Vagina (tissue), 2 donors: ENCODE results near the gene FSTL4. TPM values are rescaled to one million over a fixed set of nuclear protein-coding genes. Genes with fewer than 3 reads are reported as not detected.

Experiments used
- DNase-seq, 2 donors: peaks; one replicate each; pipeline ENCODE4 v3.0.0-alpha.2; 2017; ENCODE audit errors: extremely low spot score in 2 of 2
- H3K27ac ChIP-seq: fragments of 200-600 bp; sonication (generic); one replicate; pipeline ENCODE4 v1.5.1; 2019
- H3K27me3 ChIP-seq: fragments of 200-600 bp; sonication (generic); one replicate; pipeline ENCODE4 v1.5.1; 2019
- H3K36me3 ChIP-seq, 2 donors: fragments of 200-600 bp; sonication (generic); one replicate each; pipeline ENCODE4 v1.5.1; 2017 to 2019
- H3K4me1 ChIP-seq: fragments of 200-600 bp; sonication (generic); one replicate; pipeline ENCODE4 v1.5.1; 2019
- H3K4me3 ChIP-seq, 2 donors: fragments of 200-600 bp; sonication (generic); 1 replicate in 1 of 2; 2 replicates in 1 of 2; pipeline ENCODE4 v1.5.1; 2016 to 2019
- H3K9me3 ChIP-seq: fragments of 200-600 bp; sonication (generic); one replicate; pipeline ENCODE4 v1.5.1; 2019
- CTCF ChIP-seq, 3 experiments: fragments of 450-650 bp in 2 of 3; fragments of 200-600 bp in 1 of 3; sonication (generic) in 1 of 3; IDR thresholded peaks; one replicate each; pipeline ENCODE4 v1.5.1; 2017 to 2019; ENCODE audit warnings: antibody characterized with exemption in 3 of 3, mild to moderate bottlenecking in 2 of 3, moderate library complexity in 2 of 3
- POLR2A ChIP-seq, 2 donors: fragments of 450-650 bp; IDR thresholded peaks; one replicate each; pipeline ENCODE4 v1.6.1; 2017; ENCODE audit warnings: antibody characterized with exemption in 2 of 2, mild to moderate bottlenecking in 2 of 2, moderate library complexity in 2 of 2
- POLR2AphosphoS5 ChIP-seq, 2 donors: sonication (generic); formaldehyde crosslinking; IDR thresholded peaks; one replicate each; pipeline ENCODE4 v1.9.0; 2017; ENCODE audit warnings: antibody characterized with exemption in 2 of 2, mild to moderate bottlenecking in 2 of 2, low read depth in 1 of 2; ENCODE audit not compliant: insufficient read depth in 1 of 2
- intact Hi-C: fragments of 100-400 bp; cut with DNase I; formaldehyde crosslinking; loops from one replicate; pipeline ENCODE4 v1.15.1; 2023
- total RNA-seq: library from RNA; depleted of rRNA; stranded (reverse); fragments of >200 nt; gene quantifications from one replicate; pipeline ENCODE4 v1.2.3, GENCODE V29; 2016

FSTL4 gene
- total RNA-seq, 1 donor from 2014 or later, result 3.7 TPM

GRCh38 chr5:133381571-133382365 lies 230.6 kb downstream of the FSTL4 start:
- H3K27me3 ChIP-seq, result no peaks in the 10 kb centered on the region
- TF ChIP-seq POLR2AphosphoS5 (IDR thresholded peaks at IDR 0.05; ENCODE audit: insufficient read depth in 1 of 2, low read depth in 1 of 2) (no peak), CTCF (IDR thresholded peaks at IDR 0.05) (no peak)
- H3K27ac ChIP-seq, result no peak overlapping the region
- intact Hi-C loops, result no loop called here
- no peak overlapping the region for H3K4me3 ChIP-seq
- H3K36me3 ChIP-seq, result no peaks in the 10 kb centered on the region
- peak; percentile 54 to 72 for DNase-seq
- no peaks in the 10 kb centered on the region for H3K4me1 ChIP-seq
- H3K9me3 ChIP-seq, result peaks cover 7% of the 10 kb centered on the region

GRCh38 chr5:133381041-133381440 lies 231.3 kb downstream of the FSTL4 start:
- Histone ChIP-seq H3K27ac (no peak overlapping the region), H3K27me3 (no peaks in the 10 kb centered on the region), H3K36me3 (no peaks in the 10 kb centered on the region), H3K4me3 (no peak overlapping the region), H3K4me1 (no peaks in the 10 kb centered on the region), H3K9me3 (peaks cover 7% of the 10 kb centered on the region)
- TF ChIP-seq POLR2AphosphoS5 (IDR thresholded peaks at IDR 0.05; ENCODE audit: insufficient read depth in 1 of 2, low read depth in 1 of 2) (no peak), POLR2A (IDR thresholded peaks at IDR 0.05) (no peak), CTCF (IDR thresholded peaks at IDR 0.05) (no peak)
- DNase-seq, result no peak
- intact Hi-C loops, result no loop called here

- no peak for DNase-seq
- intact Hi-C loops, result no loop called here
- no peaks in the 10 kb centered on the region for H3K36me3 ChIP-seq
- H3K4me1 ChIP-seq, result no peaks in the 10 kb centered on the region
- no peaks in the 10 kb centered on the region for H3K27me3 ChIP-seq
- H3K4me3 ChIP-seq, result no peak overlapping the region
- no peak for TF ChIP-seq POLR2AphosphoS5 (IDR thresholded peaks at IDR 0.05; ENCODE audit: insufficient read depth in 1 of 2, low read depth in 1 of 2)
- TF ChIP-seq CTCF (IDR thresholded peaks at IDR 0.05), result no peak
- no peak for TF ChIP-seq POLR2A (IDR thresholded peaks at IDR 0.05)
- peaks cover 7% of the 10 kb centered on the region for H3K9me3 ChIP-seq
- H3K27ac ChIP-seq, result no peak overlapping the region
Measured at GRCh38 chr5:133377736-133378135, 234.6 kb downstream of the FSTL4 start.

GRCh38 chr5:133376986-133377385 lies 235.4 kb downstream of the FSTL4 start:
- no peak for TF ChIP-seq POLR2A (IDR thresholded peaks at IDR 0.05)
- no peak for TF ChIP-seq CTCF (IDR thresholded peaks at IDR 0.05)
- TF ChIP-seq POLR2AphosphoS5 (IDR thresholded peaks at IDR 0.05; ENCODE audit: insufficient read depth in 1 of 2, low read depth in 1 of 2), result no peak
- no peaks in the 10 kb centered on the region for H3K27me3 ChIP-seq
- H3K4me1 ChIP-seq, result no peaks in the 10 kb centered on the region
- intact Hi-C loops, result no loop called here
- peak; percentile 13 to 55 for DNase-seq
- H3K4me3 ChIP-seq, result no peak overlapping the region
- no peaks in the 10 kb centered on the region for H3K36me3 ChIP-seq
- peaks cover 7% of the 10 kb centered on the region for H3K9me3 ChIP-seq
- no peak overlapping the region for H3K27ac ChIP-seq

GRCh38 chr5:133373121-133373870 lies 239.0 kb downstream of the FSTL4 start:
- Histone ChIP-seq H3K9me3 (peaks cover 7% of the 10 kb centered on the region), H3K4me1 (peaks cover 34% of the 10 kb centered on the region), H3K27ac (no peak overlapping the region), H3K36me3 (no peaks in the 10 kb centered on the region), H3K27me3 (no peaks in the 10 kb centered on the region), H3K4me3 (no peak overlapping the region)
- TF ChIP-seq POLR2AphosphoS5 (IDR thresholded peaks at IDR 0.05; ENCODE audit: insufficient read depth in 1 of 2, low read depth in 1 of 2) (peak in 1 of 2 donors; percentile 14), POLR2A (IDR thresholded peaks at IDR 0.05) (no peak)
- DNase-seq, result peak; percentile 61 to 80
- intact Hi-C loops, result no loop called here
